ENCODE measurements around the gene GSS.

Gene GSS

DNA sequence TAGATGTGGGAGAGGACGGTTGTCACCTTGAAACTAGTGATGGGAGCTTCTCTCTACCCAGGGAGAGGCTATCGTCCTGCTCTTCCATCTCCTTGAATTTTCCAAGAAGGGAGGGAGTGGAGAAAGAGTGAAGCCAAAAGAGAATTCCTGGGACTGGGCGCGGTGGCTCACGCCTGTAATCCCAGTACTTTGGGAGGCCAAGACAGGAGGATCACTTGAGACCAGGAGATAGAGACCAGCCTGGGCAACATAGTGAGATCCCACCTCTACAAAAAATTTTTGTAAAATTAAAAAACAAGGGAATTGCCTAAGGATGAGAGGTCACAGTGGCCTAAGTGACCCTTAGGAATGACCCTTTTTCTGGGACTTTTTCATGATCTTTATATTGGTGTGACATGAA, 8.9 kb upstream of the GSS start:
- Histone ChIP-seq H3K4me3 (ENCODE audit: low read depth, low read length) (no peak overlapping the region), H3K9me3 (ENCODE audit: severe bottlenecking) (no peaks in the 10 kb centered on the region), H3K36me3 (no peaks in the 10 kb centered on the region), H3K27me3 (ENCODE audit: insufficient read depth, low read depth, severe bottlenecking) (no peaks in the 10 kb centered on the region), H3K27ac (no peak overlapping the region)
- TF ChIP-seq, protein P1, sequence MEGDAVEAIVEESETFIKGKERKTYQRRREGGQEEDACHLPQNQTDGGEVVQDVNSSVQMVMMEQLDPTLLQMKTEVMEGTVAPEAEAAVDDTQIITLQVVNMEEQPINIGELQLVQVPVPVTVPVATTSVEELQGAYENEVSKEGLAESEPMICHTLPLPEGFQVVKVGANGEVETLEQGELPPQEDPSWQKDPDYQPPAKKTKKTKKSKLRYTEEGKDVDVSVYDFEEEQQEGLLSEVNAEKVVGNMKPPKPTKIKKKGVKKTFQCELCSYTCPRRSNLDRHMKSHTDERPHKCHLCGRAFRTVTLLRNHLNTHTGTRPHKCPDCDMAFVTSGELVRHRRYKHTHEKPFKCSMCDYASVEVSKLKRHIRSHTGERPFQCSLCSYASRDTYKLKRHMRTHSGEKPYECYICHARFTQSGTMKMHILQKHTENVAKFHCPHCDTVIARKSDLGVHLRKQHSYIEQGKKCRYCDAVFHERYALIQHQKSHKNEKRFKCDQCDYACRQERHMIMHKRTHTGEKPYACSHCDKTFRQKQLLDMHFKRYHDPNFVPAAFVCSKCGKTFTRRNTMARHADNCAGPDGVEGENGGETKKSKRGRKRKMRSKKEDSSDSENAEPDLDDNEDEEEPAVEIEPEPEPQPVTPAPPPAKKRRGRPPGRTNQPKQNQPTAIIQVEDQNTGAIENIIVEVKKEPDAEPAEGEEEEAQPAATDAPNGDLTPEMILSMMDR (IDR thresholded peaks at IDR 0.05; ENCODE audit: low read depth, low read length), result no peak
- no peak for DNase-seq

DNA sequence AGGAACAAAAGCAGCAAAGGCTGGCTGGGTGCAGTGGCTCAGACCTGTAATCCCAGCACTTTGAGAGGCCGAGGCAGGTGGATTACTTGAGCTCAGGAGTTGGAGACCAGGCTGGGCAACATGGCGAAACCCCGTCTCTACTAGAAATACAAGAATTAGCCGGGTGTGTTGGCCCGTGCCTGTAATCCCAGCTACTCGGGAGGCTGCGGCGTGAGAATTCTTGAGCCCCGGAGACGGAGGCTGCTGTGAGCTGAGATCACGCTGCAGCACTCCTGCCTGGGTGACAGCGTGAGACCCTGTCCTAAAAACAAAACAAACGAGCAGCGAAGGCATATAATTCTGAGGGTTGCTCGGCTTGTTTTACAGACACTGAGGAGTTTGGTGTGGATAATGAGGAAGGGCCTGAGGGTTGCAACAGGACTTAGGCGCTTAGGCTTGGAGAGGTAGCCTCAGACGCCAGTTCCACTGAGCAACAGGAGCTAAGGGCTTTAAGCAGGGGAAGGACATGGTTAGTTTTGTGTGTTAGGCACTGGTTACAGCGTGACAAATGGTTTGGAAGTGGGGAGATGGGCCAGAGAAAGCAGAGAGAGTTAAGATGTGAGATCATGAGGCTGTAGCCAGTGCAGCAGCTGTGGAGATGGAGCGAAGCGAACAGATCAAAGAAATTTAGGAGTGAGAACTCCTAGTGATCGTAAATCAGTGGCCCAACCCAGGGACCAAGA, 1.3 kb upstream of the GSS start:
- H3K36me3 ChIP-seq, result no peaks in the 10 kb centered on the region
- H3K4me3 ChIP-seq (ENCODE audit: low read depth, low read length), result peak overlapping the region; percentile 70
- H3K27ac ChIP-seq, result peak overlapping the region; percentile 69
- no peaks in the 10 kb centered on the region for H3K27me3 ChIP-seq (ENCODE audit: insufficient read depth, low read depth, severe bottlenecking)
- no peaks in the 10 kb centered on the region for H3K9me3 ChIP-seq (ENCODE audit: severe bottlenecking)
- TF ChIP-seq, protein P1 (IDR thresholded peaks at IDR 0.05; ENCODE audit: low read depth, low read length), result no peak
- peak; percentile 59 for DNase-seq

DNA sequence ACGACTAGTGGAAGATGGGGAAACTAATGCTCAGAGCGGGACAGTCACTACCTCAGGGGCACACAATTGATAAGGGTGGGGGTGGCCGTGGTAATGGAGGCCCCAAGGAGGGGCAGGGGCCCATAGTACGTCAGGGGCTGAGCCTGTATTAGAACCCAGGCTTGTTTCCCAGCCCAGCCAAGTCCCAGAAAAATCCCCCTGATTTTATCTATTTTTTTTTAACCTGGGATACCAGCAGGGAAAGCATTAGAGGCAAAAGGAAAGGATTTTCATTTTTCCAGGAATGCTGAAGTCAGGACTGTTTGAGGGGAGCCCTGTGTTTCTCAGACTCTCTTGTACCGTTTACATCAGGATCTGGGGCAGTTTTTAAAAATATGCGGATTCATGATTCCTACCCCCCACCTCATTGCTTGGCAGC, 444 bp upstream of the GSS start:
- Histone ChIP-seq H3K27ac (peak overlapping the region; percentile 69), H3K4me3 (ENCODE audit: low read depth, low read length) (peak overlapping the region; percentile 70), H3K36me3 (no peaks in the 10 kb centered on the region; the same call in 1 of the 2 replicates), H3K27me3 (ENCODE audit: insufficient read depth, low read depth, severe bottlenecking) (no peaks in the 10 kb centered on the region), H3K9me3 (ENCODE audit: severe bottlenecking) (no peaks in the 10 kb centered on the region)
- no peak for DNase-seq
- TF ChIP-seq, protein P1 (IDR thresholded peaks at IDR 0.05; ENCODE audit: low read depth, low read length), result no peak

DNA sequence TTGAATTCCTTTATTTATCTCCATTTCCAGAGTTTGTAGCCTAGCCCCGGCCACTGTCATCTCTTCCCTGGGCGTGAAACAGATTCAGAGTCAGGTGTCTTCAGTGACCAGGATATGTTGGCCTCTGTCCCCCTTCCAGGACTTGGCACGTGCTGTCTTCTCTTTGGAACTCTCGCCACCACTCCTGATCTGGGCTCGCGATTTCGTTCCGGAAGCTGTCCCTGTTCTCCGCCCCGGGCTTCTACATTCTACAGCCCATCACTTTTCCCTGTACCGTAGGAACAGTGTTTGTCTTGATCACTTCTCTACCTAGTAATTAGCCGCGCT, 739 bp downstream of the GSS start:
- DNase-seq, result no peak
- H3K4me3 ChIP-seq (ENCODE audit: low read depth, low read length), result peak overlapping the region; percentile 70

DNA sequence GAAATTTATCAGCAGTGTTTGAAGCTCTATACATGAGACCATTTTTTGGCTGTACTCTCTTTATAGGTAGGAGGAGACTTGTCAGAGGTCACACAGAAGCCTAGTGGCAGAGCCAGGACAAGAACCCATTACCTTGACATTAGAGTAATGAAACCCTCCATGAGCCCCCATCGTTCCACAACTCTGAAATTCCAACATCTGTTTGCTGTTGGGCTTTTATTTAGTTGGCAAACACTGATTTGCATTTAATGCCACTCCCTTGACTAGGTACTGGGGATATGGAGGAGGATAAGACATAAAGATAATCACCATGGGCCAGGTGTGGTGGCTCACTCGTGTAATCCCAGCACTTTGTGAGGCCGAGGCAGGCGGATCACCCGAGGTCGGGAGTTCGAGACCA, 1.6 kb downstream of the GSS start:
- TF ChIP-seq, protein P1 (IDR thresholded peaks at IDR 0.05; ENCODE audit: low read depth, low read length), result no peak
- no peak overlapping the region for H3K27ac ChIP-seq

More for the DNA sequence above, 739 bp downstream of the GSS start:
- TF ChIP-seq, protein P1 (IDR thresholded peaks at IDR 0.05; ENCODE audit: low read depth, low read length), result no peak
- H3K27ac ChIP-seq, result peak overlapping the region; percentile 87
- no peaks in the 10 kb centered on the region for H3K9me3 ChIP-seq (ENCODE audit: severe bottlenecking)
- peaks cover 7% of the 10 kb centered on the region for H3K36me3 ChIP-seq
- no peaks in the 10 kb centered on the region for H3K27me3 ChIP-seq (ENCODE audit: insufficient read depth, low read depth, severe bottlenecking)

DNA sequence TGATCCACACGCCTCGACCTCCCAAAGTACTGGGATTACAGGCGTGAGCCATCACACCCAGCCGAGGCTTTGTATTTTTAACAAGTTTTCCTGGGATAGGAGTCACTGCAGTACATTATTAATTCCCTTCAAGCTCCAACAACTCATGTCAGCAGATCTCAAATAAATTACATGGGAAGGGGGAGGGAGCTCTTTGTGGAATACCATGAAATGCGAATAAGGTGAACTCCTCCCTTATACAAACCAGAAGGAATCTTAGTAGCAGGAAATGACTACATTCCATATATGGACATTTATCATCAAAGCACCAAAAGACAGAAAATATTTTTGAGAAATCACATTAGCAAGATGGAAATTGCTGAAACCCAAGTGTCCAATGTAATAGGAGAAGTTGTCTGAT, 2.9 kb downstream of the GSS start:
- DNase-seq, result no peak
- no peak overlapping the region for H3K4me3 ChIP-seq (ENCODE audit: low read depth, low read length)
- H3K27me3 ChIP-seq (ENCODE audit: insufficient read depth, low read depth, severe bottlenecking), result no peaks in the 10 kb centered on the region
- no peaks in the 10 kb centered on the region for H3K9me3 ChIP-seq (ENCODE audit: severe bottlenecking)
- peaks cover 17% of the 10 kb centered on the region for H3K36me3 ChIP-seq
- no peak overlapping the region for H3K27ac ChIP-seq
- TF ChIP-seq, protein P1 (IDR thresholded peaks at IDR 0.05; ENCODE audit: low read depth, low read length), result no peak

More for the DNA sequence above, 1.6 kb downstream of the GSS start:
- no peak for DNase-seq
- Histone ChIP-seq H3K9me3 (ENCODE audit: severe bottlenecking) (no peaks in the 10 kb centered on the region), H3K36me3 (peaks cover 12% of the 10 kb centered on the region), H3K27me3 (ENCODE audit: insufficient read depth, low read depth, severe bottlenecking) (no peaks in the 10 kb centered on the region), H3K4me3 (ENCODE audit: low read depth, low read length) (no peak overlapping the region)

All from WERI-Rb-1 (cell line).